HepG2 (cell line): ENCODE measurements around the gene EMC9. TPM values are rescaled to one million over a fixed set of nuclear protein-coding genes. Genes with fewer than 3 reads are reported as not detected.

ENCODE experiments used
- ATAC-seq: fragments of 200-7000 bp; cut with Tn5 transposase; 3 replicates; pipeline ENCODE4 v1.9.1; 2020; ENCODE audit warnings: mild to moderate bottlenecking, moderate library complexity
- BruUV-seq: library from RNA; stranded (reverse); fragments of 400-500 nt; replicated peaks from 2 replicates; lab custom pipeline; 2021; lab: Mats Ljungman, UMichigan
- CTCF ChIA-PET: fragments of 300-600 bp; formaldehyde crosslinking; extraction: SDS; loops from one replicate; lab custom pipeline; 2021; ENCODE audit warnings: low total read pairs, inconsistent platforms, low intra/inter-chr PET ratio; lab: Yijun Ruan, JAX
- POLR2A ChIA-PET: fragments of 350-600 bp; sonication (Branson Sonifier 250); formaldehyde crosslinking; loops from one replicate; lab custom pipeline; 2020; ENCODE audit warnings: antibody characterized with exemption, inconsistent platforms; lab: Yijun Ruan, JAX
- DNase-seq: peaks from one replicate; pipeline ENCODE4 v3.0.0-alpha.2; 2015; ENCODE audit warnings: low spot score
- FAIRE-seq: peaks from 3 replicates; lab custom pipeline; 2011; peaks lifted over from hg19 to GRCh38; lab: Jason Lieb, UNC
- H2AFZ ChIP-seq: one replicate; pipeline ENCODE4 v1.6.1; 2011; ENCODE audit warnings: low read length, inconsistent platforms
- H3K27ac ChIP-seq: fragments of 300-600 bp; 3 replicates; pipeline ENCODE4 v1.8.0; 2011; ENCODE audit warnings: mixed run types, mild to moderate bottlenecking, mixed read lengths, low read length, inconsistent platforms; ENCODE audit not compliant: insufficient read depth; ENCODE audit errors: extremely low read length
- H3K27me3 ChIP-seq, 2 experiments: fragments of 200-600 bp in 1 of 2; 2 replicates in 1 of 2; 3 replicates in 1 of 2; pipeline versions ENCODE4 v1.6.0 to v1.8.0; 2011; ENCODE audit warnings: low read length in 2 of 2, mild to moderate bottlenecking in 2 of 2, moderate library complexity in 2 of 2, inconsistent platforms in 1 of 2; ENCODE audit not compliant: insufficient read depth in 2 of 2, control insufficient read depth in 1 of 2
- H3K36me3 ChIP-seq, 2 experiments: fragments of 200-600 bp in 1 of 2; replicated peaks in 1 of 2; 2 replicates in 1 of 2; 3 replicates in 1 of 2; pipeline versions ENCODE4 v1.5.1 to v1.8.0; 2011; ENCODE audit warnings: low read length in 2 of 2, inconsistent platforms in 1 of 2; ENCODE audit not compliant: insufficient read depth in 2 of 2, control insufficient read depth in 1 of 2
- H3K4me1 ChIP-seq: 2 replicates; pipeline ENCODE4 v1.5.1; 2012; ENCODE audit warnings: low read length, inconsistent platforms; ENCODE audit not compliant: insufficient read depth
- H3K4me2 ChIP-seq: 2 replicates; pipeline ENCODE4 v1.6.0; 2011; ENCODE audit warnings: low read depth, low read length, inconsistent platforms
- H3K4me3 ChIP-seq, 3 experiments: fragments of 200-600 bp in 1 of 3; sonication (generic), shearing (Covaris generic) in 1 of 3; replicated peaks in 1 of 3; 2 replicates each; pipeline ENCODE4 v1.5.1; 2011 to 2016; ENCODE audit warnings: low read length in 3 of 3, inconsistent platforms in 2 of 3, low read depth in 2 of 3, mild to moderate bottlenecking in 2 of 3, control low read depth in 1 of 3, mixed read lengths in 1 of 3; ENCODE audit not compliant: insufficient read depth in 1 of 3
- H3K79me2 ChIP-seq: one replicate; pipeline ENCODE4 v1.6.1; 2011; ENCODE audit warnings: low read length, inconsistent platforms; ENCODE audit not compliant: insufficient read depth
- H3K9ac ChIP-seq: 2 replicates; pipeline ENCODE4 v1.6.0; 2011; ENCODE audit warnings: mild to moderate bottlenecking, low read depth, low read length, inconsistent platforms; ENCODE audit not compliant: insufficient read depth
- H3K9me3 ChIP-seq: 2 replicates; pipeline ENCODE4 v1.5.1; 2012; ENCODE audit warnings: mild to moderate bottlenecking, low read length
- H4K20me1 ChIP-seq: 2 replicates; pipeline ENCODE4 v1.6.0; 2011; ENCODE audit warnings: inconsistent platforms, mild to moderate bottlenecking, low read length, moderate library complexity; ENCODE audit not compliant: insufficient read depth
- CBFB ChIP-seq: sonication (generic); formaldehyde crosslinking; IDR thresholded peaks from 2 replicates; pipeline ENCODE4 v1.4.0; 2020; ENCODE audit warnings: missing genetic modification reagents
- NFATC3 ChIP-seq: sonication (generic); formaldehyde crosslinking; IDR thresholded peaks from 2 replicates; pipeline ENCODE4 v1.5.1; 2020; ENCODE audit warnings: mild to moderate bottlenecking, missing genetic modification reagents
- NFKB2 ChIP-seq: sonication (generic); formaldehyde crosslinking; IDR thresholded peaks from 2 replicates; pipeline ENCODE4 v1.4.0; 2020; ENCODE audit warnings: missing genetic modification reagents, borderline replicate concordance
- SMAD9 ChIP-seq: sonication (generic); formaldehyde crosslinking; IDR thresholded peaks from 2 replicates; pipeline ENCODE4 v1.5.1; 2020; ENCODE audit warnings: mild to moderate bottlenecking, missing genetic modification reagents
- SUZ12 ChIP-seq: fragments of 150-350 bp; IDR thresholded peaks from 2 replicates; pipeline ENCODE4 v1.6.1; 2014; ENCODE audit warnings: low read depth, low read length
- ZMYM2 ChIP-seq: sonication (generic); formaldehyde crosslinking; IDR thresholded peaks from 2 replicates; pipeline ENCODE4 v1.8.0; 2022; ENCODE audit warnings: mild to moderate bottlenecking, missing genetic modification reagents
- ZNF17 ChIP-seq: sonication (generic); formaldehyde crosslinking; IDR thresholded peaks from 2 replicates; pipeline ENCODE4 v1.5.0; 2020; ENCODE audit warnings: mild to moderate bottlenecking, missing genetic modification reagents
- ZNF337 ChIP-seq: sonication (generic); formaldehyde crosslinking; IDR thresholded peaks from 2 replicates; pipeline ENCODE4 v1.5.1; 2020; ENCODE audit warnings: missing genetic modification reagents, low read depth, mild to moderate bottlenecking, borderline replicate concordance
- ZNF724P ChIP-seq: sonication (generic); formaldehyde crosslinking; IDR thresholded peaks from 2 replicates; pipeline ENCODE4 v1.8.0; 2022; ENCODE audit warnings: missing genetic modification reagents, borderline replicate concordance
- ZNF749 ChIP-seq: sonication (generic); formaldehyde crosslinking; IDR thresholded peaks from 2 replicates; pipeline ENCODE4 v1.8.0; 2022; ENCODE audit warnings: mild to moderate bottlenecking, missing genetic modification reagents, moderate library complexity, borderline replicate concordance
- ZNF776 ChIP-seq: sonication (generic); formaldehyde crosslinking; IDR thresholded peaks from 2 replicates; pipeline ENCODE4 v1.4.0; 2020; ENCODE audit warnings: mild to moderate bottlenecking, missing genetic modification reagents
- WGBS: methylation state at CpG from one replicate; pipeline ENCODE4 v1.1.6; 2017; ENCODE audit warnings: low lambda C conversion rate; 5-methylcytosine and 5-hydroxymethylcytosine counted together
- in situ Hi-C: cut with HindIII; loops from 2 replicates; pipeline ENCODE4 v1.10.0; 2017; ENCODE audit warnings: low pct_unique_long_range_greater_than_20kb; ENCODE audit not compliant: extremely low pct_ligation_motif_present
- intact Hi-C: fragments of 100-400 bp; cut with micrococcal nuclease; formaldehyde crosslinking; loops from one replicate; pipeline ENCODE4 v1.10.0; 2022; ENCODE audit not compliant: unreplicated experiment
- polyA plus RNA-seq, 8 experiments: library from polyadenylated mRNA; depleted of rRNA in 3 of 8; stranded (reverse) in 7 of 8; unstranded in 1 of 8; fragments of >200 nt; fragmentation: Illumina TruSeq in 4 of 8; extraction: Trizol in 4 of 8; gene quantifications; 2 replicates each; pipeline versions ENCODE4 v1.2.1 to v1.2.3, GENCODE V29; 2011 to 2016; ENCODE audit warnings: low read depth in 4 of 8, missing spikeins in 1 of 8, mixed read lengths in 1 of 8; ENCODE audit not compliant: insufficient read depth in 1 of 8
- total RNA-seq, 5 experiments: library from RNA; depleted of rRNA; stranded (reverse); fragments of >200 nt; fragmentation: Illumina TruSeq; extraction: Trizol; gene quantifications; 2 replicates each; pipeline ENCODE4 v1.2.3, GENCODE V29; 2016; ENCODE audit warnings: low read depth in 1 of 5
- TF ChIP-seq, protein P1 (sequence below): sonication (generic); formaldehyde crosslinking; IDR thresholded peaks from 2 replicates; pipeline ENCODE4 v1.4.0; 2020; ENCODE audit warnings: low read depth, mild to moderate bottlenecking, missing genetic modification reagents
- TF ChIP-seq, protein P2 (sequence below): sonication (generic); formaldehyde crosslinking; conservative IDR thresholded peaks from 2 replicates; pipeline ENCODE4 v1.4.0; 2020; ENCODE audit warnings: missing genetic modification reagents
- TF ChIP-seq, protein P3 (sequence below): sonication (generic); formaldehyde crosslinking; IDR thresholded peaks from 2 replicates; pipeline ENCODE4 v1.4.0; 2020; ENCODE audit warnings: missing genetic modification reagents
- TF ChIP-seq, protein P4 (sequence below): sonication (generic); formaldehyde crosslinking; conservative IDR thresholded peaks from 2 replicates; pipeline ENCODE4 v1.8.0; 2022; ENCODE audit warnings: mild to moderate bottlenecking, moderate library complexity, missing genetic modification reagents
- TF ChIP-seq, protein P5 (sequence below): sonication (generic); formaldehyde crosslinking; IDR thresholded peaks from 2 replicates; pipeline ENCODE4 v1.4.0; 2020; ENCODE audit warnings: mild to moderate bottlenecking, missing genetic modification reagents

The EMC9 gene
- total and polyA plus RNA-seq, 2 of the 13 experiments (the other 11 are each of a cell fraction or from before 2014, with no cell fraction given) = 60.5 to 78.7 TPM

DNA sequence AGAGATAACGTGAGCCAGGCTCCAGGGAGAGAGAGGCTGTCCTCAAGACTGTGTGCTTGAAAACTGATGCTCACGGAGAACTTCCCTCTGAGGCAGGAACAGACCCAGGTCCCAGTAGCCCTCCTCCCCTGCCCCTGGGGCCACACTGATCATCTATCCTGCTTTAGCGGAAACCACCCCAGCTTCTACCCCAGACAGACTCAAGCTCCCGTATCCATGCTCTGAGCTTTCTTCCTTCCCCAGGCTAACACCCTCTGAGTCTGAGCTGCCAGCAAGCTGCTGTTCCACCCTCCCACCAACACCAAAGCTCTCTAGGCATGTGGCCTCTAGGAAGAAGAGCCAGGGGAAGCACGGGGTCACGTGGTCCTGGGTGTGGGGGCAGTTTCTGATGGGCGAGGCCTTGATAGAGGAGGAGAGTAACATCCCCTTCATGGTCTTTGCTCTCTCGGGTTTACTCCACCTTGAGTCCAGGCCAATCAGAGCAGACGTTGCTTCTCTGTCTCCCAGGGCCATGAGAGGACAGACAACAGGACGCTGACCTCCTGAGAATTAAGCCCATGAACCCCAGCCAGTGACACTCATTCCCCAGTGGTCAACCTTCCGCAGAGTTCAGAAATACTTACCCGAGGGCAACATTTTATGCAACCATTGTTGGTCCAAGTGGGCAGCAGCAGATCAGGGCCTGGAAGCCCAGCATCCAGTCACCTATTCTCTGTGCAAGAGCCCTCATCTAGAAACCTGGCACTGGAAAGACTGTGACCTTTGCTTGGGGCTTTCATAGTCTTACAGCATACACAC lies 45.9 kb downstream of the EMC9 start:
- no peaks in the 10 kb centered on the region for H3K9me3 ChIP-seq
- ChIA-PET CTCF (interaction anchor here (3.3 kb wide), 1 partner anchor 13 kb away, joined by 10 read pairs; no protein-coding TSS in a partner anchor), POLR2A (interaction anchor here (0.5 to 14.4 kb wide), 51 partner anchors 9 to 1113 kb away, joined by 3 to 627 read pairs (median 8); partner anchors contain the start of genes ACIN1, AJUBA, C14orf119 and CARMIL3)
- FAIRE-seq = peak; percentile 100
- peak overlapping the region; percentile 99 for H3K9ac ChIP-seq
- H3K79me2 ChIP-seq = peaks cover 28% of the 10 kb centered on the region
- DNase-seq = peak; percentile 100
- peak overlapping the region; percentile 87 for H3K27ac ChIP-seq
- H4K20me1 ChIP-seq = 0 out of 2 replicates have a peak, but pooled peaks cover 4% of the 10 kb centered on the region
- peaks cover 30 to 35% of the 10 kb centered on the region in 2 experiments for H3K36me3 ChIP-seq
- H3K4me2 ChIP-seq = peak overlapping the region; percentile 99
- H2AFZ ChIP-seq = no peak overlapping the region
- BruUV-seq = no TSS peak
- peak; percentile 77 for ATAC-seq
- peak overlapping the region; percentile 86 to 98 (median 97) for H3K4me3 ChIP-seq
- WGBS = 0% methylated on average over 12 of the region's 12 CpGs
- intact Hi-C loops = loop anchor here (1.0 kb wide), 3 partner anchors 13 to 46 kb away; partner anchors contain the start of genes DCAF11, EMC9 and NRL
- in situ Hi-C loops = no loop called here
- H3K27me3 ChIP-seq = peaks cover 0 to 6% of the 10 kb centered on the region in 2 experiments; a peak in 1 of 5 replicates
- peaks cover 64% of the 10 kb centered on the region for H3K4me1 ChIP-seq
- TF ChIP-seq ZNF776 (peak; percentile 87), SMAD9 (peak; percentile 94; the same call in 1 of the 2 replicates), ZNF749 (CRISPR knock-in tag) (no peak), ZNF724P (peak; percentile 99), NFATC3 (CRISPR knock-in tag) (no peak; the same call in none of the 2 replicates), ZMYM2 (CRISPR knock-in tag) (peak; percentile 84; the same call in 1 of the 2 replicates), ZNF17 (CRISPR knock-in tag) (no peak), SUZ12 (no peak), ZNF337 (peak; percentile 97; the same call in 1 of the 2 replicates), NFKB2 (CRISPR knock-in tag) (peak; percentile 98), CBFB (peak; percentile 69; the same call in 1 of the 2 replicates)
- TF ChIP-seq, protein P1, sequence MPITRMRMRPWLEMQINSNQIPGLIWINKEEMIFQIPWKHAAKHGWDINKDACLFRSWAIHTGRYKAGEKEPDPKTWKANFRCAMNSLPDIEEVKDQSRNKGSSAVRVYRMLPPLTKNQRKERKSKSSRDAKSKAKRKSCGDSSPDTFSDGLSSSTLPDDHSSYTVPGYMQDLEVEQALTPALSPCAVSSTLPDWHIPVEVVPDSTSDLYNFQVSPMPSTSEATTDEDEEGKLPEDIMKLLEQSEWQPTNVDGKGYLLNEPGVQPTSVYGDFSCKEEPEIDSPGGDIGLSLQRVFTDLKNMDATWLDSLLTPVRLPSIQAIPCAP = peak; percentile 91; the same call in 1 of the 2 replicates
- TF ChIP-seq, protein P2, sequence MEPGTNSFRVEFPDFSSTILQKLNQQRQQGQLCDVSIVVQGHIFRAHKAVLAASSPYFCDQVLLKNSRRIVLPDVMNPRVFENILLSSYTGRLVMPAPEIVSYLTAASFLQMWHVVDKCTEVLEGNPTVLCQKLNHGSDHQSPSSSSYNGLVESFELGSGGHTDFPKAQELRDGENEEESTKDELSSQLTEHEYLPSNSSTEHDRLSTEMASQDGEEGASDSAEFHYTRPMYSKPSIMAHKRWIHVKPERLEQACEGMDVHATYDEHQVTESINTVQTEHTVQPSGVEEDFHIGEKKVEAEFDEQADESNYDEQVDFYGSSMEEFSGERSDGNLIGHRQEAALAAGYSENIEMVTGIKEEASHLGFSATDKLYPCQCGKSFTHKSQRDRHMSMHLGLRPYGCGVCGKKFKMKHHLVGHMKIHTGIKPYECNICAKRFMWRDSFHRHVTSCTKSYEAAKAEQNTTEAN (CRISPR knock-in tag) = peak; percentile 96
- TF ChIP-seq, protein P3, sequence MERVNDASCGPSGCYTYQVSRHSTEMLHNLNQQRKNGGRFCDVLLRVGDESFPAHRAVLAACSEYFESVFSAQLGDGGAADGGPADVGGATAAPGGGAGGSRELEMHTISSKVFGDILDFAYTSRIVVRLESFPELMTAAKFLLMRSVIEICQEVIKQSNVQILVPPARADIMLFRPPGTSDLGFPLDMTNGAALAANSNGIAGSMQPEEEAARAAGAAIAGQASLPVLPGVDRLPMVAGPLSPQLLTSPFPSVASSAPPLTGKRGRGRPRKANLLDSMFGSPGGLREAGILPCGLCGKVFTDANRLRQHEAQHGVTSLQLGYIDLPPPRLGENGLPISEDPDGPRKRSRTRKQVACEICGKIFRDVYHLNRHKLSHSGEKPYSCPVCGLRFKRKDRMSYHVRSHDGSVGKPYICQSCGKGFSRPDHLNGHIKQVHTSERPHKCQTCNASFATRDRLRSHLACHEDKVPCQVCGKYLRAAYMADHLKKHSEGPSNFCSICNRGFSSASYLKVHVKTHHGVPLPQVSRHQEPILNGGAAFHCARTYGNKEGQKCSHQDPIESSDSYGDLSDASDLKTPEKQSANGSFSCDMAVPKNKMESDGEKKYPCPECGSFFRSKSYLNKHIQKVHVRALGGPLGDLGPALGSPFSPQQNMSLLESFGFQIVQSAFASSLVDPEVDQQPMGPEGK (CRISPR knock-in tag) = peak; percentile 99
- TF ChIP-seq, protein P4, sequence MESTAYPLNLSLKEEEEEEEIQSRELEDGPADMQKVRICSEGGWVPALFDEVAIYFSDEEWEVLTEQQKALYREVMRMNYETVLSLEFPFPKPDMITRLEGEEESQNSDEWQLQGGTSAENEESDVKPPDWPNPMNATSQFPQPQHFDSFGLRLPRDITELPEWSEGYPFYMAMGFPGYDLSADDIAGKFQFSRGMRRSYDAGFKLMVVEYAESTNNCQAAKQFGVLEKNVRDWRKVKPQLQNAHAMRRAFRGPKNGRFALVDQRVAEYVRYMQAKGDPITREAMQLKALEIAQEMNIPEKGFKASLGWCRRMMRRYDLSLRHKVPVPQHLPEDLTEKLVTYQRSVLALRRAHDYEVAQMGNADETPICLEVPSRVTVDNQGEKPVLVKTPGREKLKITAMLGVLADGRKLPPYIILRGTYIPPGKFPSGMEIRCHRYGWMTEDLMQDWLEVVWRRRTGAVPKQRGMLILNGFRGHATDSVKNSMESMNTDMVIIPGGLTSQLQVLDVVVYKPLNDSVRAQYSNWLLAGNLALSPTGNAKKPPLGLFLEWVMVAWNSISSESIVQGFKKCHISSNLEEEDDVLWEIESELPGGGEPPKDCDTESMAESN = peak; percentile 100
- TF ChIP-seq, protein P5, sequence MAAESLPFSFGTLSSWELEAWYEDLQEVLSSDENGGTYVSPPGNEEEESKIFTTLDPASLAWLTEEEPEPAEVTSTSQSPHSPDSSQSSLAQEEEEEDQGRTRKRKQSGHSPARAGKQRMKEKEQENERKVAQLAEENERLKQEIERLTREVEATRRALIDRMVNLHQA (CRISPR knock-in tag) = peak; percentile 56; the same call in 1 of the 2 replicates
